Measurements from ENCODE around the gene NFATC1.

DNA sequence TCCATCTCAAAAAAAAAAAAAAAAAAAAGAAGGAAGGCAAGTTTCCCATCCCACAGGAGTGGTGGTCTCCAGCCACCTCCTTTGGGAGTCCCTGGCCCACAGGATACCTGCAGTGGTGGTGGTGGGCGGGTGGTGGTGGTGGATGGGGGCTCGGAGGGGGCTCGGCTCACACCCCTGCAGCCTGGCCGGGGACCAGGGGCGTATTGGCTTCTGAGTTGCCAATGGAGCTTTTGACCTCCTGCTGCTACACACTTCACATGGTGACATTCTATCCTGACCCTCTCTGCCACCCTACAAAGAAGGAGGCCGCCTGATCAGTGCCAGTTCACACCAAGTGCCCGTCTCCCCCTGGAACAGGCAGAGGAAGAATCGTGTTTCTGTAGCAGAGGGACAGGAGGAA, 119.6 kb downstream of the NFATC1 start:
- TF ChIP-seq CTCF (IDR thresholded peaks at IDR 0.05): no peak
- TF ChIP-seq EP300 (IDR thresholded peaks at IDR 0.05): no peak
- TF ChIP-seq POLR2A (IDR thresholded peaks at IDR 0.05): no peak

All from ovary (tissue), 3 donors.